ENCODE results near the gene JAM3. TPM values are rescaled to one million over a fixed set of nuclear protein-coding genes. Genes with fewer than 3 reads are reported as not detected.

Gene JAM3
- total and polyA plus RNA-seq, 2 donors (not counting 3 experiments of a cell fraction or from before 2014, with no cell fraction given), result 78.8 to 137 TPM

- no peak for TF ChIP-seq POLR2AphosphoS5 (IDR thresholded peaks at IDR 0.05; ENCODE audit: insufficient read depth, low read depth, low read length)
- TF ChIP-seq MYC (IDR thresholded peaks at IDR 0.05; ENCODE audit: low read depth, low read length), result no peak
- no peak for TF ChIP-seq EZH2 (IDR thresholded peaks at IDR 0.05; ENCODE audit: borderline replicate concordance, low read depth, low read length, severe bottlenecking)
- no peak for TF ChIP-seq JUN (IDR thresholded peaks at IDR 0.05; ENCODE audit: borderline replicate concordance, insufficient read depth, insufficient read length, low read depth)
- no peak for TF ChIP-seq GATA2 (IDR thresholded peaks at IDR 0.05; ENCODE audit: insufficient read depth, insufficient read length, low read depth, low read length)
- no peak for TF ChIP-seq POLR2A (IDR thresholded peaks at IDR 0.05; ENCODE audit: low read depth, low read length)
- no peak for TF ChIP-seq FOS (IDR thresholded peaks at IDR 0.05; ENCODE audit: borderline replicate concordance, insufficient read depth, low read length)
- TF ChIP-seq MAX (IDR thresholded peaks at IDR 0.05; ENCODE audit: insufficient read depth, insufficient read length), result no peak
- TF ChIP-seq CTCF (IDR thresholded peaks at IDR 0.05; ENCODE audit: extremely low read depth in 1 of 2, insufficient read depth in 1 of 2, low read depth in 1 of 2, low read length in 2 of 2), result no peak
- H3K27me3 ChIP-seq (ENCODE audit: control insufficient read depth in 2 of 2, insufficient read depth in 2 of 2, low read length in 2 of 2), result no peaks in the 10 kb centered on the region
- H3K9me3 ChIP-seq (replicated peaks; ENCODE audit: control insufficient read depth, insufficient read depth, low read length), result no peaks in the 10 kb centered on the region
- CTCF ChIA-PET, result no interaction called here
- no peaks in the 10 kb centered on the region for H4K20me1 ChIP-seq (replicated peaks; ENCODE audit: control insufficient read depth, extremely low read depth, insufficient read depth, low read length)
- no peak overlapping the region for H2AFZ ChIP-seq (ENCODE audit: low read depth, low read length)
- H3K9ac ChIP-seq (replicated peaks; ENCODE audit: extremely low read depth, insufficient read depth, low read length), result no peak overlapping the region
- no peak for DNase-seq (ENCODE audit: low read depth, low spot score)
- POLR2A ChIA-PET, result no interaction called here
- dilution Hi-C loops (cut with MboI; ENCODE audit: extremely low pct_ligation_motif_present, low sequenced_read_pairs), result no loop called here
- no peak for FAIRE-seq
- H3K9me1 ChIP-seq (replicated peaks; ENCODE audit: control insufficient read depth, extremely low read depth, insufficient read depth, low read length), result no peaks in the 10 kb centered on the region
- no peak overlapping the region for H3K4me3 ChIP-seq (replicated peaks in 1 of 3; ENCODE audit: insufficient read depth in 1 of 3, low read depth in 1 of 3, low read length in 3 of 3)
- no peak overlapping the region for H3K27ac ChIP-seq (ENCODE audit: insufficient read depth, low read depth, low read length)
- no peaks in the 10 kb centered on the region for H3K79me2 ChIP-seq (ENCODE audit: control insufficient read depth, insufficient read depth, low read length)
- intact Hi-C loops (cut with micrococcal nuclease), result no loop called here
- peaks cover 11 to 20% of the 10 kb centered on the region in 2 experiments for H3K36me3 ChIP-seq (ENCODE audit: control insufficient read depth in 2 of 2, extremely low read depth in 1 of 2, insufficient read depth in 2 of 2, low read length in 2 of 2)
- no peaks in the 10 kb centered on the region for H3K4me1 ChIP-seq (ENCODE audit: control insufficient read depth, extremely low read depth, insufficient read depth, low read length)
- H3K4me2 ChIP-seq (ENCODE audit: insufficient read depth, low read length), result no peak overlapping the region
- BruUV-seq (replicated peaks), result no TSS peak
These were observed 103.1 kb downstream of the JAM3 start for GRCh38 chr11:134171951-134172350.
